ENCODE measurements around the gene PRUNE2. TPM values are rescaled to one million over a fixed set of nuclear protein-coding genes. Genes with fewer than 3 reads are reported as not detected.

Gene PRUNE2
- total RNA-seq, 2 experiments from 2014 or later = 0.38 to 0.44 TPM

DNA sequence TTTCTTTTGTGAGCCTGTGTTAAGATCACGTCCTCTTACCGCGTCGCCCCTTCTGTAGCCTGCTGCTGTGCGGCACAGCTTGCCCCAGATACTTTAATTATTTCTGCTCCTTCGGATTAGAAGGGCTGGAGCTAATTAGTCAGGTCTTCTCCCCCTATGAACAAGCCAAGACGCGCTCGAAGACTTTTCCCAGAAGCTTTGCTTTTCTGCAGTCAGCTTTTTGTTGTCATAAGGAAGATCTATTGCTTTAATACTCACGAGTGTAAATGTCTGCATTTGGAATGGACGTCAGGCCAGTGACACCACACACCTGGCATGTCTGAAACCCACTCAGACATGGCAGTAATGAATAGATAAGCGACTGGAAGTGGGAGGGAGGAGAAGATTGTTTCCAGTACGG lies 37.0 kb downstream of the PRUNE2 start:
- no peak overlapping the region for H3K27ac ChIP-seq (ENCODE audit: low read depth, low read length, poor library complexity, severe bottlenecking)
- CTCF ChIA-PET (ENCODE audit: unreplicated experiment) = no interaction called here
- no TSS peak for BruUV-seq (replicated peaks)
- no peak overlapping the region for H3K4me2 ChIP-seq (ENCODE audit: low read length)
- no peaks in the 10 kb centered on the region for H3K79me2 ChIP-seq (ENCODE audit: insufficient read depth, low read depth, low read length)
- H3K9me2 ChIP-seq (ENCODE audit: insufficient read depth, low read length) = no peaks in the 10 kb centered on the region
- no peaks in the 10 kb centered on the region for H3K9me3 ChIP-seq (ENCODE audit: low read length)
- intact Hi-C loops (cut with micrococcal nuclease; ENCODE audit: unreplicated experiment) = no loop called here
- POLR2A ChIA-PET = no interaction called here
- no peak overlapping the region for H2AFZ ChIP-seq (ENCODE audit: low read length)
- no peaks in the 10 kb centered on the region for H3K36me3 ChIP-seq (ENCODE audit: insufficient read depth, low read length)
- no peaks in the 10 kb centered on the region for H3K4me1 ChIP-seq (ENCODE audit: insufficient read depth, low read length, poor library complexity, severe bottlenecking)
- TF ChIP-seq, protein P1, sequence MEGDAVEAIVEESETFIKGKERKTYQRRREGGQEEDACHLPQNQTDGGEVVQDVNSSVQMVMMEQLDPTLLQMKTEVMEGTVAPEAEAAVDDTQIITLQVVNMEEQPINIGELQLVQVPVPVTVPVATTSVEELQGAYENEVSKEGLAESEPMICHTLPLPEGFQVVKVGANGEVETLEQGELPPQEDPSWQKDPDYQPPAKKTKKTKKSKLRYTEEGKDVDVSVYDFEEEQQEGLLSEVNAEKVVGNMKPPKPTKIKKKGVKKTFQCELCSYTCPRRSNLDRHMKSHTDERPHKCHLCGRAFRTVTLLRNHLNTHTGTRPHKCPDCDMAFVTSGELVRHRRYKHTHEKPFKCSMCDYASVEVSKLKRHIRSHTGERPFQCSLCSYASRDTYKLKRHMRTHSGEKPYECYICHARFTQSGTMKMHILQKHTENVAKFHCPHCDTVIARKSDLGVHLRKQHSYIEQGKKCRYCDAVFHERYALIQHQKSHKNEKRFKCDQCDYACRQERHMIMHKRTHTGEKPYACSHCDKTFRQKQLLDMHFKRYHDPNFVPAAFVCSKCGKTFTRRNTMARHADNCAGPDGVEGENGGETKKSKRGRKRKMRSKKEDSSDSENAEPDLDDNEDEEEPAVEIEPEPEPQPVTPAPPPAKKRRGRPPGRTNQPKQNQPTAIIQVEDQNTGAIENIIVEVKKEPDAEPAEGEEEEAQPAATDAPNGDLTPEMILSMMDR (conservative IDR thresholded peaks at IDR 0.05; ENCODE audit: low read length) = no peak
- TF ChIP-seq EZH2phosphoT487 (IDR thresholded peaks at IDR 0.05; ENCODE audit: borderline replicate concordance, low read depth, low read length) = no peak
- no peaks in the 10 kb centered on the region for H4K20me1 ChIP-seq (ENCODE audit: insufficient read depth, low read length)
- no peak for DNase-seq (ENCODE audit: low spot score)
- H3K4me3 ChIP-seq (ENCODE audit: low read depth, low read length, poor library complexity, severe bottlenecking) = no peak overlapping the region

DNA sequence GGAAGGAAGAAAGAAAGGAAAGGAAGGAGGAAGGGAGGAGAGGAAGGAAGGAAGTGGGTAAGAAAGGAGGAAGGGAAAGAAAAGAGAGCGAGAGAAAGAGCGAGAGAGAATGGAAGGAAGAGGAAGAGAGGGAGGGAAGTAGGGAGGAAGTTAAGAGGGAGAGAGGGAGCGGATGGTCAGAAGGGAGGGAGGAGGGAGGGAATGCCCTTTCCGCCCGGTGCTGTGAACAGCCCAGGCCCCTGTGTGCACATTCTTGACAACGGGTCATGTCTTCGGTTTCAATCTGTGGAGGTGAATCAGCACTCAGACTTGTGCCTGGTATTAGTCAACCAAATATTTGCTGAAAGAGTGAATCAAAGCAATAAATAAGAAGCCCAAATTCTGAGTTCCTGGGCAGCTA lies 39.2 kb downstream of the PRUNE2 start:
- TF ChIP-seq, protein P1 (conservative IDR thresholded peaks at IDR 0.05; ENCODE audit: low read length) = no peak
- TF ChIP-seq EZH2phosphoT487 (IDR thresholded peaks at IDR 0.05; ENCODE audit: borderline replicate concordance, low read depth, low read length) = no peak
- Histone ChIP-seq H3K79me2 (ENCODE audit: insufficient read depth, low read depth, low read length) (no peaks in the 10 kb centered on the region), H3K4me1 (ENCODE audit: insufficient read depth, low read length, poor library complexity, severe bottlenecking) (no peaks in the 10 kb centered on the region), H3K4me3 (ENCODE audit: low read depth, low read length, poor library complexity, severe bottlenecking) (no peak overlapping the region), H4K20me1 (ENCODE audit: insufficient read depth, low read length) (no peaks in the 10 kb centered on the region), H3K9me3 (ENCODE audit: low read length) (no peaks in the 10 kb centered on the region), H3K4me2 (ENCODE audit: low read length) (no peak overlapping the region), H3K9me2 (ENCODE audit: insufficient read depth, low read length) (no peaks in the 10 kb centered on the region), H3K36me3 (ENCODE audit: insufficient read depth, low read length) (no peaks in the 10 kb centered on the region), H3K27ac (ENCODE audit: low read depth, low read length, poor library complexity, severe bottlenecking) (no peak overlapping the region), H2AFZ (ENCODE audit: low read length) (no peak overlapping the region)
- intact Hi-C loops (cut with micrococcal nuclease; ENCODE audit: unreplicated experiment) = no loop called here
- CTCF ChIA-PET (ENCODE audit: unreplicated experiment) = no interaction called here
- POLR2A ChIA-PET = interaction anchor here (0.6 kb wide), 1 partner anchor 29 kb away, joined by 3 read pairs; no protein-coding TSS in a partner anchor
- no peak for DNase-seq (ENCODE audit: low spot score)
- no TSS peak for BruUV-seq (replicated peaks)

- H3K36me3 ChIP-seq (ENCODE audit: insufficient read depth, low read length) = no peaks in the 10 kb centered on the region
- no TSS peak for BruUV-seq (replicated peaks)
- no peak overlapping the region for H3K4me2 ChIP-seq (ENCODE audit: low read length)
- POLR2A ChIA-PET = interaction anchor here (0.5 kb wide), 1 partner anchor 222 kb away, joined by 3 read pairs; no protein-coding TSS in a partner anchor
- no peaks in the 10 kb centered on the region for H3K9me3 ChIP-seq (ENCODE audit: low read length)
- H3K9me2 ChIP-seq (ENCODE audit: insufficient read depth, low read length) = no peaks in the 10 kb centered on the region
- no peaks in the 10 kb centered on the region for H4K20me1 ChIP-seq (ENCODE audit: insufficient read depth, low read length)
- TF ChIP-seq EZH2phosphoT487 (IDR thresholded peaks at IDR 0.05; ENCODE audit: borderline replicate concordance, low read depth, low read length) = no peak
- TF ChIP-seq, protein P1 (conservative IDR thresholded peaks at IDR 0.05; ENCODE audit: low read length) = no peak
- no peaks in the 10 kb centered on the region for H3K79me2 ChIP-seq (ENCODE audit: insufficient read depth, low read depth, low read length)
- H2AFZ ChIP-seq (ENCODE audit: low read length) = no peak overlapping the region
- intact Hi-C loops (cut with micrococcal nuclease; ENCODE audit: unreplicated experiment) = no loop called here
- H3K27ac ChIP-seq (ENCODE audit: low read depth, low read length, poor library complexity, severe bottlenecking) = no peak overlapping the region
- H3K4me3 ChIP-seq (ENCODE audit: low read depth, low read length, poor library complexity, severe bottlenecking) = no peak overlapping the region
- DNase-seq (ENCODE audit: low spot score) = no peak
- no peaks in the 10 kb centered on the region for H3K4me1 ChIP-seq (ENCODE audit: insufficient read depth, low read length, poor library complexity, severe bottlenecking)
- CTCF ChIA-PET (ENCODE audit: unreplicated experiment) = no interaction called here
These were observed 42.1 kb downstream of the PRUNE2 start for GRCh38 chr9:76863832-76864231.

All from OCI-LY7 (cell line).